B cell (primary cell): ENCODE results near the gene SLC25A2.

Experiments used
- EZH2 ChIP-seq: IDR thresholded peaks from 2 replicates; pipeline ENCODE4 v1.6.1; 2012; ENCODE audit warnings: borderline replicate concordance, low read depth, mild to moderate bottlenecking, moderate library complexity, low read length; ENCODE audit not compliant: insufficient read depth, poor library complexity, severe bottlenecking
- TF ChIP-seq, protein P1 (sequence below): fragments of 200-600 bp; IDR thresholded peaks from one replicate; pipeline ENCODE4 v1.8.0; 2022; ENCODE audit warnings: antibody characterized with exemption, mild to moderate bottlenecking

DNA sequence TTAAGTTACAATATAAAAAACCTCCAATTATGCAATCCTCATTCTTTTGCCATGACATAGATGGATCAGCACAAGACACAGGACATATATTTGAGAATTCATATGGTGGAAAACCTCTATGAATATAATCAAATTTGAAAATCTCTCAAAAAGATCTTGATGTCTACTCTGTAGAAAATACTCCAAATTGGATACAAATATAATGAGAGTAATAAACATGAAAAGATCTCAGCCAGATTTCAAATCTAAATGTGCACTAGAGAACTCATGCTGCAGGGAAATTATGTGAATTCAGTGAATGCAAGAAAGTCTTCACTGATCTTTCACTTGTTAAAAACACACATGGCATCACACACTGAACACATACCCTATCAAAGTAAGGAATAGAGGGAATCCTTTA lies 44.9 kb downstream of the SLC25A2 start:
- TF ChIP-seq, protein P1, sequence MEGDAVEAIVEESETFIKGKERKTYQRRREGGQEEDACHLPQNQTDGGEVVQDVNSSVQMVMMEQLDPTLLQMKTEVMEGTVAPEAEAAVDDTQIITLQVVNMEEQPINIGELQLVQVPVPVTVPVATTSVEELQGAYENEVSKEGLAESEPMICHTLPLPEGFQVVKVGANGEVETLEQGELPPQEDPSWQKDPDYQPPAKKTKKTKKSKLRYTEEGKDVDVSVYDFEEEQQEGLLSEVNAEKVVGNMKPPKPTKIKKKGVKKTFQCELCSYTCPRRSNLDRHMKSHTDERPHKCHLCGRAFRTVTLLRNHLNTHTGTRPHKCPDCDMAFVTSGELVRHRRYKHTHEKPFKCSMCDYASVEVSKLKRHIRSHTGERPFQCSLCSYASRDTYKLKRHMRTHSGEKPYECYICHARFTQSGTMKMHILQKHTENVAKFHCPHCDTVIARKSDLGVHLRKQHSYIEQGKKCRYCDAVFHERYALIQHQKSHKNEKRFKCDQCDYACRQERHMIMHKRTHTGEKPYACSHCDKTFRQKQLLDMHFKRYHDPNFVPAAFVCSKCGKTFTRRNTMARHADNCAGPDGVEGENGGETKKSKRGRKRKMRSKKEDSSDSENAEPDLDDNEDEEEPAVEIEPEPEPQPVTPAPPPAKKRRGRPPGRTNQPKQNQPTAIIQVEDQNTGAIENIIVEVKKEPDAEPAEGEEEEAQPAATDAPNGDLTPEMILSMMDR: no peak
- TF ChIP-seq EZH2: no peak
